Hepatocyte (in vitro differentiated cells): ENCODE measurements around the gene BMP4. TPM values are rescaled to one million over a fixed set of nuclear protein-coding genes. Genes with fewer than 3 reads are reported as not detected.

Experiments used
- DNase-seq: peaks from one replicate; pipeline ENCODE4 v3.0.0-alpha.2; 2016; ENCODE audit warnings: low spot score
- H2AFZ ChIP-seq: fragments of 200-600 bp; sonication (generic); 2 replicates; pipeline ENCODE4 v1.6.0; 2016; ENCODE audit warnings: antibody characterized with exemption, mild to moderate bottlenecking
- H3K27ac ChIP-seq: fragments of 200-600 bp; sonication (generic); 2 replicates; pipeline ENCODE4 v1.5.1; 2016; ENCODE audit warnings: mild to moderate bottlenecking
- H3K27me3 ChIP-seq: fragments of 200-600 bp; sonication (generic); 2 replicates; pipeline ENCODE4 v1.6.1; 2016
- H3K36me3 ChIP-seq: fragments of 200-600 bp; sonication (generic); replicated peaks from 2 replicates; pipeline ENCODE4 v1.5.1; 2016; ENCODE audit warnings: low read depth; ENCODE audit not compliant: insufficient read depth
- H3K4me1 ChIP-seq: fragments of 200-600 bp; sonication (generic); 2 replicates; pipeline ENCODE4 v1.5.1; 2016; ENCODE audit warnings: mild to moderate bottlenecking, moderate library complexity; ENCODE audit not compliant: insufficient read depth
- H3K4me2 ChIP-seq: fragments of 200-600 bp; sonication (generic); 2 replicates; pipeline ENCODE4 v1.6.0; 2016
- H3K4me3 ChIP-seq: fragments of 200-600 bp; sonication (generic); 2 replicates; pipeline ENCODE4 v1.5.1; 2016; ENCODE audit warnings: mild to moderate bottlenecking
- H3K79me2 ChIP-seq: fragments of 200-600 bp; sonication (generic); 2 replicates; pipeline ENCODE4 v1.6.0; 2017; ENCODE audit warnings: mild to moderate bottlenecking
- H3K9me2 ChIP-seq: fragments of 200-600 bp; sonication (generic); replicated peaks from 2 replicates; pipeline ENCODE4 v1.6.0; 2017; ENCODE audit warnings: mild to moderate bottlenecking; ENCODE audit not compliant: insufficient read depth
- H3K9me3 ChIP-seq: fragments of 200-600 bp; sonication (generic); 2 replicates; pipeline ENCODE4 v1.5.1; 2016; ENCODE audit warnings: low read depth, mild to moderate bottlenecking
- H4K20me1 ChIP-seq: fragments of 200-600 bp; sonication (generic); 2 replicates; pipeline ENCODE4 v1.6.0; 2016; ENCODE audit warnings: mild to moderate bottlenecking; ENCODE audit not compliant: insufficient read depth, poor library complexity, severe bottlenecking
- CTCF ChIP-seq: fragments of 200-600 bp; sonication (generic); IDR thresholded peaks from 2 replicates; pipeline ENCODE4 v1.5.1; 2016; ENCODE audit warnings: antibody characterized with exemption, mild to moderate bottlenecking; ENCODE audit not compliant: poor library complexity
- EZH2 ChIP-seq: fragments of 200-600 bp; sonication (generic); IDR thresholded peaks from 2 replicates; pipeline ENCODE4 v1.6.1; 2016; ENCODE audit warnings: antibody characterized with exemption, mild to moderate bottlenecking, borderline replicate concordance
- EZH2phosphoT487 ChIP-seq: fragments of 200-600 bp; sonication (generic); IDR thresholded peaks from one replicate; pipeline ENCODE4 v1.6.1; 2018; ENCODE audit warnings: antibody characterized with exemption, mild to moderate bottlenecking, low read depth, moderate library complexity; ENCODE audit not compliant: unreplicated experiment, severe bottlenecking
- WGBS: methylation state at CpG from one replicate; pipeline ENCODE4 v1.1.6; 2016; ENCODE audit warnings: low lambda C conversion rate; ENCODE audit errors: missing lambda C conversion rate; 5-methylcytosine and 5-hydroxymethylcytosine counted together
- polyA plus RNA-seq: library from polyadenylated mRNA; unstranded; fragments of >200 nt; fragmentation: Nextera tagmentation; extraction: Ambion mirVana; gene quantifications from 2 replicates; pipeline ENCODE4 v1.2.1, GENCODE V29; 2016
- total RNA-seq: library from RNA; depleted of rRNA; stranded (reverse); fragments of >200 nt; gene quantifications from 2 replicates; pipeline ENCODE4 v1.2.3, GENCODE V29; 2014

The BMP4 gene
- total and polyA plus RNA-seq, 2 experiments from 2014 or later: 50.6 to 56.0 TPM

- H3K27ac ChIP-seq: no peak overlapping the region
- H3K9me2 ChIP-seq: no peaks in the 10 kb centered on the region
- no peak for TF ChIP-seq EZH2phosphoT487
- TF ChIP-seq CTCF: no peak
- no peak for TF ChIP-seq EZH2
- H3K4me3 ChIP-seq: no peak overlapping the region
- no peaks in the 10 kb centered on the region for H3K36me3 ChIP-seq
- no peak for DNase-seq
- no peaks in the 10 kb centered on the region for H4K20me1 ChIP-seq
- no peaks in the 10 kb centered on the region for H3K9me3 ChIP-seq
- H3K4me2 ChIP-seq: peak overlapping the region; percentile 41
- no peaks in the 10 kb centered on the region for H3K4me1 ChIP-seq
- WGBS: 74% methylated on average over 4 of the region's 4 CpGs
- H3K79me2 ChIP-seq: no peaks in the 10 kb centered on the region
- no peaks in the 10 kb centered on the region for H3K27me3 ChIP-seq
- no peak overlapping the region for H2AFZ ChIP-seq
Measured at GRCh38 chr14:53971521-53971920, 14.9 kb upstream of the BMP4 start.

GRCh38 chr14:53969326-53969725, 12.7 kb upstream of the BMP4 start:
- Histone ChIP-seq H3K4me2 (no peak overlapping the region), H3K36me3 (no peaks in the 10 kb centered on the region), H2AFZ (no peak overlapping the region), H3K4me1 (no peaks in the 10 kb centered on the region), H3K4me3 (no peak overlapping the region), H3K79me2 (no peaks in the 10 kb centered on the region), H3K27me3 (no peaks in the 10 kb centered on the region), H3K9me3 (no peaks in the 10 kb centered on the region), H3K27ac (no peak overlapping the region), H4K20me1 (no peaks in the 10 kb centered on the region), H3K9me2 (no peaks in the 10 kb centered on the region)
- TF ChIP-seq EZH2phosphoT487: no peak
- no peak for TF ChIP-seq EZH2
- no peak for TF ChIP-seq CTCF
- DNase-seq: no peak

GRCh38 chr14:53968726-53969125, 12.1 kb upstream of the BMP4 start:
- Histone ChIP-seq H3K4me2 (no peak overlapping the region), H3K9me2 (no peaks in the 10 kb centered on the region), H3K4me3 (no peak overlapping the region), H3K36me3 (no peaks in the 10 kb centered on the region), H3K27me3 (no peaks in the 10 kb centered on the region), H3K4me1 (no peaks in the 10 kb centered on the region), H4K20me1 (no peaks in the 10 kb centered on the region), H3K9me3 (no peaks in the 10 kb centered on the region), H3K27ac (no peak overlapping the region), H2AFZ (no peak overlapping the region), H3K79me2 (no peaks in the 10 kb centered on the region)
- TF ChIP-seq EZH2: no peak
- TF ChIP-seq EZH2phosphoT487: no peak
- no peak for TF ChIP-seq CTCF
- WGBS: 94% methylated on average over 3 of the region's 3 CpGs
- no peak for DNase-seq

- no peaks in the 10 kb centered on the region for H3K79me2 ChIP-seq
- H3K4me2 ChIP-seq: no peak overlapping the region
- no peak overlapping the region for H3K27ac ChIP-seq
- H3K4me3 ChIP-seq: no peak overlapping the region
- WGBS: 68% methylated on average over 2 of the region's 2 CpGs
- no peaks in the 10 kb centered on the region for H3K9me3 ChIP-seq
- H4K20me1 ChIP-seq: no peaks in the 10 kb centered on the region
- no peak for TF ChIP-seq CTCF
- no peak for TF ChIP-seq EZH2phosphoT487
- no peak for TF ChIP-seq EZH2
- no peaks in the 10 kb centered on the region for H3K36me3 ChIP-seq
- no peak overlapping the region for H2AFZ ChIP-seq
- H3K27me3 ChIP-seq: no peaks in the 10 kb centered on the region
- H3K9me2 ChIP-seq: no peaks in the 10 kb centered on the region
- DNase-seq: no peak
- peaks cover 5% of the 10 kb centered on the region for H3K4me1 ChIP-seq
Measured at GRCh38 chr14:53967606-53968005, 11.0 kb upstream of the BMP4 start.
